Testis (tissue), 2 donors: Measurements from ENCODE around the gene CES2.

ENCODE experiments used
- POLR2A ChIP-seq: fragments of 450-650 bp; IDR thresholded peaks from one replicate; pipeline ENCODE4 v1.6.1; 2017; ENCODE audit warnings: antibody characterized with exemption, mild to moderate bottlenecking, moderate library complexity
- TF ChIP-seq, protein P1 (sequence below), 3 experiments: fragments of 450-650 bp in 2 of 3; fragments of 200-600 bp in 1 of 3; sonication (generic) in 1 of 3; IDR thresholded peaks; one replicate each; pipeline ENCODE4 v1.5.1; 2016 to 2019; ENCODE audit warnings: antibody characterized with exemption in 3 of 3, mild to moderate bottlenecking in 2 of 3, moderate library complexity in 1 of 3

DNA sequence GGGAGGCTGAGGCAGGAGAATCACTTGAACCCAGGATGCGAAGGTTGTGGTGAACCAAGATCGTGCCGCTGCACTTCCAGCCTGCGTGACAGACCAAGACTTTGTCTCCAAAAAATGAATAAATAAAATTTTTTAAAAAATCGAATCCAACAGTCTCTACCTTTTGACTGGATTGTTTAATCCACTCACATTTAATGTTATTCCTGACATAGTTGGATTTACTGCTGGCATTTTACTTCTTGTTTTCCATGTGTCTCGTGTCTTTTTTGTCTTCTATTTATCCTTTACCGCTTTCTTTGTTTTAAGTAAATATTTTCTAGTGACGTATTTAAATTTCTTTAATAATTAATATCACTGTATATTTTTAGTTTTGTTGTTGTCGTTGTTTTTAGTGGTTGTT is 47.7 kb downstream of the CES2 start:
- TF ChIP-seq, protein P1, sequence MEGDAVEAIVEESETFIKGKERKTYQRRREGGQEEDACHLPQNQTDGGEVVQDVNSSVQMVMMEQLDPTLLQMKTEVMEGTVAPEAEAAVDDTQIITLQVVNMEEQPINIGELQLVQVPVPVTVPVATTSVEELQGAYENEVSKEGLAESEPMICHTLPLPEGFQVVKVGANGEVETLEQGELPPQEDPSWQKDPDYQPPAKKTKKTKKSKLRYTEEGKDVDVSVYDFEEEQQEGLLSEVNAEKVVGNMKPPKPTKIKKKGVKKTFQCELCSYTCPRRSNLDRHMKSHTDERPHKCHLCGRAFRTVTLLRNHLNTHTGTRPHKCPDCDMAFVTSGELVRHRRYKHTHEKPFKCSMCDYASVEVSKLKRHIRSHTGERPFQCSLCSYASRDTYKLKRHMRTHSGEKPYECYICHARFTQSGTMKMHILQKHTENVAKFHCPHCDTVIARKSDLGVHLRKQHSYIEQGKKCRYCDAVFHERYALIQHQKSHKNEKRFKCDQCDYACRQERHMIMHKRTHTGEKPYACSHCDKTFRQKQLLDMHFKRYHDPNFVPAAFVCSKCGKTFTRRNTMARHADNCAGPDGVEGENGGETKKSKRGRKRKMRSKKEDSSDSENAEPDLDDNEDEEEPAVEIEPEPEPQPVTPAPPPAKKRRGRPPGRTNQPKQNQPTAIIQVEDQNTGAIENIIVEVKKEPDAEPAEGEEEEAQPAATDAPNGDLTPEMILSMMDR (IDR thresholded peaks at IDR 0.05): no peak
- TF ChIP-seq POLR2A: no peak
